Stimulated activated CD4-positive, alpha-beta T cell treated with anti-CD3 and anti-CD28 coated beads, Interleukin-12 subunit alpha, Interleukin-12 subunit beta, amount 100 ng/mL, for 4 hours (primary cell): ENCODE data around the gene B4GALNT4.
A peak's percentile ranks its signal among the peaks of the same experiment; 100 is the strongest.
"Not testable (repeated sequence)": the region's sequence is repeated elsewhere in the genome, so short reads cannot be mapped to it uniquely, and the experiment has no call there.

ENCODE experiments used
- DNase-seq: peaks from one replicate; pipeline ENCODE4 v3.0.0-alpha.2; 2020

The B4GALNT4 gene

GRCh38 chr11:394034-394857 lies 24.9 kb downstream of the B4GALNT4 start, which contains the start of gene PKP3:
PKP3 (plus strand) TSS chr11:394209; CDS start chr11:394293, 84 bp downstream.
- no peak for DNase-seq

GRCh38 chr11:394858-395655 lies 25.8 kb downstream of the B4GALNT4 start:
- no peak for DNase-seq

GRCh38 chr11:395866-396265 lies 26.6 kb downstream of the B4GALNT4 start:
- no peak for DNase-seq

- no peak for DNase-seq
Measured at GRCh38 chr11:396511-396947, 27.2 kb downstream of the B4GALNT4 start.

- no peak for DNase-seq
Measured at GRCh38 chr11:396948-397548, 27.7 kb downstream of the B4GALNT4 start.

- no peak for DNase-seq
Measured at GRCh38 chr11:398826-399225, 29.5 kb downstream of the B4GALNT4 start.

GRCh38 chr11:399731-400211 lies 30.5 kb downstream of the B4GALNT4 start:
- DNase-seq, result no peak

- DNase-seq, result no peak
Measured at GRCh38 chr11:400241-400689, 31.0 kb downstream of the B4GALNT4 start.

- DNase-seq, result not testable (repeated sequence)
Measured at GRCh38 chr11:401196-401595, 31.9 kb downstream of the B4GALNT4 start.

GRCh38 chr11:403021-403760 lies 33.9 kb downstream of the B4GALNT4 start:
- DNase-seq, result no peak

GRCh38 chr11:403761-404431 lies 34.6 kb downstream of the B4GALNT4 start:
- DNase-seq, result no peak

- no peak for DNase-seq
Measured at GRCh38 chr11:404551-405264, 35.4 kb downstream of the B4GALNT4 start.

GRCh38 chr11:405323-405953 lies 36.1 kb downstream of the B4GALNT4 start:
- DNase-seq, result no peak

- no peak for DNase-seq
Measured at GRCh38 chr11:405954-406795, 36.9 kb downstream of the B4GALNT4 start.

- DNase-seq, result peak; percentile 86
Measured at GRCh38 chr11:406796-407650, 37.7 kb downstream of the B4GALNT4 start.

GRCh38 chr11:407651-408123 lies 38.4 kb downstream of the B4GALNT4 start:
- DNase-seq, result no peak

- DNase-seq, result no peak
Measured at GRCh38 chr11:408154-409007, 39.1 kb downstream of the B4GALNT4 start.
